ENCODE results near the gene FBXL13.

The FBXL13 gene

GRCh38 chr7:102814025-102814471 is 260.5 kb downstream of the FBXL13 start:
- H3K4me2 ChIP-seq (ENCODE audit: low read length), result no peak overlapping the region
- H3K27me3 ChIP-seq (ENCODE audit: insufficient read depth, low read length), result no peaks in the 10 kb centered on the region
- H3K9ac ChIP-seq (ENCODE audit: low read length), result no peak overlapping the region
- no peaks in the 10 kb centered on the region for H3K4me1 ChIP-seq (ENCODE audit: control insufficient read depth in 1 of 2, insufficient read depth in 2 of 2, low read length in 2 of 2)
- no peak overlapping the region for H3K18ac ChIP-seq (ENCODE audit: low read length)
- H3K14ac ChIP-seq (ENCODE audit: low read length), result no peak overlapping the region
- H3K36me3 ChIP-seq (ENCODE audit: control insufficient read depth in 1 of 2, insufficient read depth in 2 of 2, low read length in 2 of 2), result no peaks in the 10 kb centered on the region
- H3K79me2 ChIP-seq (ENCODE audit: control insufficient read depth, insufficient read depth, low read length, poor library complexity), result no peaks in the 10 kb centered on the region
- no peak overlapping the region for H2AK5ac ChIP-seq (ENCODE audit: low read length)
- H3K79me1 ChIP-seq (ENCODE audit: low read length), result no peaks in the 10 kb centered on the region
- no peak overlapping the region for H4K8ac ChIP-seq (ENCODE audit: low read depth, low read length)
- no peak for DNase-seq
- no peak overlapping the region for H3K4ac ChIP-seq (ENCODE audit: low read depth, low read length)
- H3K9me3 ChIP-seq (ENCODE audit: insufficient read depth, low read depth, low read length), result no peaks in the 10 kb centered on the region
- H4K12ac ChIP-seq (ENCODE audit: low read depth, low read length), result no peak overlapping the region
- WGBS (ENCODE audit: extremely low coverage, insufficient coverage, insufficient read length), result no CpG with 5 or more reads among the region's 4 CpGs
- no peak overlapping the region for H2AFZ ChIP-seq (ENCODE audit: insufficient read depth, low read length, poor library complexity)
- no peak overlapping the region for H2BK120ac ChIP-seq (ENCODE audit: insufficient read depth, low read length, poor library complexity)
- H4K91ac ChIP-seq (ENCODE audit: low read depth, low read length), result no peak overlapping the region
- no peak overlapping the region for H3K23ac ChIP-seq (ENCODE audit: low read length)
- H3K27ac ChIP-seq (ENCODE audit: low read depth, low read length), result no peak overlapping the region
- no peak overlapping the region for H3K4me3 ChIP-seq (ENCODE audit: low read depth, low read length)
- no peak overlapping the region for H2BK12ac ChIP-seq (ENCODE audit: low read length)
- no peak overlapping the region for H2BK5ac ChIP-seq (ENCODE audit: low read depth, low read length, poor library complexity)

GRCh38 chr7:102813191-102814024 is 261.2 kb downstream of the FBXL13 start:
- H3K4ac ChIP-seq (ENCODE audit: low read depth, low read length), result no peak overlapping the region
- H2BK5ac ChIP-seq (ENCODE audit: low read depth, low read length, poor library complexity), result no peak overlapping the region
- no peaks in the 10 kb centered on the region for H3K79me1 ChIP-seq (ENCODE audit: low read length)
- H3K18ac ChIP-seq (ENCODE audit: low read length), result no peak overlapping the region
- no peak overlapping the region for H4K91ac ChIP-seq (ENCODE audit: low read depth, low read length)
- no peaks in the 10 kb centered on the region for H3K36me3 ChIP-seq (ENCODE audit: control insufficient read depth in 1 of 2, insufficient read depth in 2 of 2, low read length in 2 of 2)
- WGBS (ENCODE audit: extremely low coverage, insufficient coverage, insufficient read length), result no CpG with 5 or more reads among the region's 2 CpGs
- no peaks in the 10 kb centered on the region for H3K27me3 ChIP-seq (ENCODE audit: insufficient read depth, low read length)
- no peak overlapping the region for H3K14ac ChIP-seq (ENCODE audit: low read length)
- no peaks in the 10 kb centered on the region for H3K79me2 ChIP-seq (ENCODE audit: control insufficient read depth, insufficient read depth, low read length, poor library complexity)
- DNase-seq, result no peak
- no peaks in the 10 kb centered on the region for H3K4me1 ChIP-seq (ENCODE audit: control insufficient read depth in 1 of 2, insufficient read depth in 2 of 2, low read length in 2 of 2)
- H2AFZ ChIP-seq (ENCODE audit: insufficient read depth, low read length, poor library complexity), result no peak overlapping the region
- H3K4me2 ChIP-seq (ENCODE audit: low read length), result no peak overlapping the region
- no peak overlapping the region for H2AK5ac ChIP-seq (ENCODE audit: low read length)
- no peak overlapping the region for H3K4me3 ChIP-seq (ENCODE audit: low read depth, low read length)
- H2BK120ac ChIP-seq (ENCODE audit: insufficient read depth, low read length, poor library complexity), result no peak overlapping the region
- no peak overlapping the region for H3K9ac ChIP-seq (ENCODE audit: low read length)
- no peaks in the 10 kb centered on the region for H3K9me3 ChIP-seq (ENCODE audit: insufficient read depth, low read depth, low read length)
- no peak overlapping the region for H4K12ac ChIP-seq (ENCODE audit: low read depth, low read length)
- H3K27ac ChIP-seq (ENCODE audit: low read depth, low read length), result no peak overlapping the region
- no peak overlapping the region for H2BK12ac ChIP-seq (ENCODE audit: low read length)
- no peak overlapping the region for H4K8ac ChIP-seq (ENCODE audit: low read depth, low read length)
- H3K23ac ChIP-seq (ENCODE audit: low read length), result no peak overlapping the region

- Histone ChIP-seq H3K79me1 (ENCODE audit: low read length) (no peaks in the 10 kb centered on the region), H4K12ac (ENCODE audit: low read depth, low read length) (no peak overlapping the region), H2AK5ac (ENCODE audit: low read length) (no peak overlapping the region), H2BK12ac (ENCODE audit: low read length) (no peak overlapping the region), H3K4me1 (ENCODE audit: control insufficient read depth in 1 of 2, insufficient read depth in 2 of 2, low read length in 2 of 2) (no peaks in the 10 kb centered on the region), H3K4me3 (ENCODE audit: low read depth, low read length) (no peak overlapping the region), H3K4me2 (ENCODE audit: low read length) (no peak overlapping the region), H3K4ac (ENCODE audit: low read depth, low read length) (no peak overlapping the region), H3K14ac (ENCODE audit: low read length) (no peak overlapping the region), H4K8ac (ENCODE audit: low read depth, low read length) (no peak overlapping the region), H3K9me3 (ENCODE audit: insufficient read depth, low read depth, low read length) (no peaks in the 10 kb centered on the region), H2BK5ac (ENCODE audit: low read depth, low read length, poor library complexity) (no peak overlapping the region), H3K36me3 (ENCODE audit: control insufficient read depth in 1 of 2, insufficient read depth in 2 of 2, low read length in 2 of 2) (no peaks in the 10 kb centered on the region), H2BK120ac (ENCODE audit: insufficient read depth, low read length, poor library complexity) (no peak overlapping the region), H2AFZ (ENCODE audit: insufficient read depth, low read length, poor library complexity) (no peak overlapping the region), H3K9ac (ENCODE audit: low read length) (no peak overlapping the region), H3K27me3 (ENCODE audit: insufficient read depth, low read length) (no peaks in the 10 kb centered on the region), H3K27ac (ENCODE audit: low read depth, low read length) (no peak overlapping the region), H4K91ac (ENCODE audit: low read depth, low read length) (no peak overlapping the region), H3K23ac (ENCODE audit: low read length) (no peak overlapping the region), H3K18ac (ENCODE audit: low read length) (no peak overlapping the region), H3K79me2 (ENCODE audit: control insufficient read depth, insufficient read depth, low read length, poor library complexity) (no peaks in the 10 kb centered on the region)
- no CpG with 5 or more reads among the region's 8 CpGs for WGBS (ENCODE audit: extremely low coverage, insufficient coverage, insufficient read length)
- no peak for DNase-seq
These were observed 262.5 kb downstream of the FBXL13 start for GRCh38 chr7:102811942-102812678.

GRCh38 chr7:102810916-102811315 is 263.7 kb downstream of the FBXL13 start:
- no peak overlapping the region for H3K14ac ChIP-seq (ENCODE audit: low read length)
- H3K4me2 ChIP-seq (ENCODE audit: low read length), result no peak overlapping the region
- H4K8ac ChIP-seq (ENCODE audit: low read depth, low read length), result no peak overlapping the region
- no peak overlapping the region for H2AK5ac ChIP-seq (ENCODE audit: low read length)
- no peak overlapping the region for H4K12ac ChIP-seq (ENCODE audit: low read depth, low read length)
- no peak overlapping the region for H3K27ac ChIP-seq (ENCODE audit: low read depth, low read length)
- H3K4ac ChIP-seq (ENCODE audit: low read depth, low read length), result no peak overlapping the region
- H2BK12ac ChIP-seq (ENCODE audit: low read length), result no peak overlapping the region
- no peak overlapping the region for H3K9ac ChIP-seq (ENCODE audit: low read length)
- no peaks in the 10 kb centered on the region for H3K9me3 ChIP-seq (ENCODE audit: insufficient read depth, low read depth, low read length)
- no peak overlapping the region for H3K23ac ChIP-seq (ENCODE audit: low read length)
- DNase-seq, result no peak
- no peaks in the 10 kb centered on the region for H3K79me2 ChIP-seq (ENCODE audit: control insufficient read depth, insufficient read depth, low read length, poor library complexity)
- H3K27me3 ChIP-seq (ENCODE audit: insufficient read depth, low read length), result no peaks in the 10 kb centered on the region
- H2BK5ac ChIP-seq (ENCODE audit: low read depth, low read length, poor library complexity), result no peak overlapping the region
- H3K4me3 ChIP-seq (ENCODE audit: low read depth, low read length), result no peak overlapping the region
- no peak overlapping the region for H4K91ac ChIP-seq (ENCODE audit: low read depth, low read length)
- H3K18ac ChIP-seq (ENCODE audit: low read length), result no peak overlapping the region
- H3K4me1 ChIP-seq (ENCODE audit: control insufficient read depth in 1 of 2, insufficient read depth in 2 of 2, low read length in 2 of 2), result no peaks in the 10 kb centered on the region
- H3K79me1 ChIP-seq (ENCODE audit: low read length), result no peaks in the 10 kb centered on the region
- H3K36me3 ChIP-seq (ENCODE audit: control insufficient read depth in 1 of 2, insufficient read depth in 2 of 2, low read length in 2 of 2), result no peaks in the 10 kb centered on the region
- H2AFZ ChIP-seq (ENCODE audit: insufficient read depth, low read length, poor library complexity), result no peak overlapping the region
- H2BK120ac ChIP-seq (ENCODE audit: insufficient read depth, low read length, poor library complexity), result no peak overlapping the region
